GM20431 (cell line): ENCODE data around the gene FAM171A1.
"Not testable (repeated sequence)": the region's sequence is repeated elsewhere in the genome, so short reads cannot be mapped to it uniquely, and the experiment has no call there.

Experiments used
- in situ Hi-C: fragments of 300-500 bp; cut with MseI, MboI; formaldehyde crosslinking; loops from one replicate; pipeline ENCODE4 v1.15.0; 2020; ENCODE audit warnings: low sequenced_read_pairs; ENCODE audit not compliant: unreplicated experiment

FAM171A1 gene

DNA sequence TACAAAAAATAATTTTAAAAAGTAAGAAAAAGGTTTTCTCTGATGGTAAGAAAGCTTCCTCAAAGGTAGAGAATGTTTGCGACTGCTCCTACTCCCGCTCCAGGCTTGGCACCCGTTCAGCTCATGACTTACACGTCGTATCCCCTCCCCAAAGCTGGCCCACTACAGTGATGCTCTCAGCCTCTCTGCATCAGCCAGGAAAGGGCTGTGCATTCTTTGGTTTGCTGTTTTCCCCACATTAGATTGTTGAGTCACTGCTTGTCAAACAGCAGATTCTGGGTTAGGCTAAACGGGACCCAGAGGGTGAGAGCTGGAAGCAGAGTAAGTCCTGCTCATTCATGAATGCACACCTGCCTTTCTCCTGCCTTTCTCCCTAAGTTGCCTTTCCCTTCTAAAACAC is 147.9 kb downstream of the FAM171A1 start:
- in situ Hi-C loops: no loop called here

DNA sequence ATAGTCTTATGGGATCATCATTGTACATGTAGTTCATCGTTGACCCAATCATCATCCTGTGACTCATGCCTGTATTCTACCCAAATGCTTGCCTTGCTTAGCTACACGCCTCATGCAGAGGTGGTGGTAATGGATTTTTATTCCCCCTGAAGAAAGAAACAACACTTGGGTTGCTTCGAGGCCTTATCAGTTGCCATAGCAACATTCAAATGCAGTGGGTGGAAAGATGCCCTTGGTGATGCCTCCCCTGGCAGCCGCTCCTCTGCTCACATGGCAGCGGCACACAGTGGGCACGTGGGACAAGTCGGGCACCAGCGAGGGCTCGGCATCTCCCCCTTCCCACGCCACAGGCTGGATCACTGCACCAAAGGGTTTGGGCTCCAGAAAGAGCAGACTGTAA is 148.6 kb downstream of the FAM171A1 start:
- in situ Hi-C loops: no loop called here

DNA sequence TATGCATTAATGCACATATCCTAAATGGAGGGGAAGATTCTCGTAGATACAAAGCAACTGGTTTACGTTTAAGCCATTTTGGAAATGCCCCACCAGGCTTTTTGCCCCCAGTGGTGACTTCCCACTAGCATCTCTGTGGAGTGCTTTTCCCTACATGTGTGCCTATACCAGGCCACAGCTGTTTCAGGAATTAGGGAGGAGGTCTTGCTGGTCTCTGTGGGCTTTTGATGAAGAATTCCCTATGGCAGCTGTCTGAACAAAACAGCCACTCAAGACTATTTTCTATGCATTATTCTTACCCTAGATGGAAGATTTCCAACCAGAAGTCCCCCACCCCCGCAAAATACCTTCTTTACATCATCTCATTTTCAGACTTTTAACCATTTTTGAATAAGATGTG is 150.6 kb downstream of the FAM171A1 start:
- in situ Hi-C loops: no loop called here

DNA sequence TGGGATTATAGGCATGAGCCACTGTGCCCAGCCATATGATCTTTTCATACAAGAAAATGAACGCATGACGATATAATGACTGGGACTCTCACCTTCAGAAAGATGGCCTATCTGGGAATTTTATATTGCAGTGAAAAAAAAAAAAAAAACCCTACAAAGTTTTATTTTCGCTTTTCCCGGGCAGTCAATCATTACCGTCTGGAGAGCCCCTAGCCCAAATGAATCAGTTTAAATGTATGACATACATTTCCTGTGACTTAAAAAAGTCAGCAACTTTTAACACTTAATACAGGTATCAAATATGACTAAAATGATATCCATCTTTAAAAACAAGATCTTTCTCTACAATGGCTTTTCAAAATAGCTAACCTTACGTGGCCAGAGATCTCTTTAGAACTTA is 154.4 kb downstream of the FAM171A1 start:
- in situ Hi-C loops: no loop called here

DNA sequence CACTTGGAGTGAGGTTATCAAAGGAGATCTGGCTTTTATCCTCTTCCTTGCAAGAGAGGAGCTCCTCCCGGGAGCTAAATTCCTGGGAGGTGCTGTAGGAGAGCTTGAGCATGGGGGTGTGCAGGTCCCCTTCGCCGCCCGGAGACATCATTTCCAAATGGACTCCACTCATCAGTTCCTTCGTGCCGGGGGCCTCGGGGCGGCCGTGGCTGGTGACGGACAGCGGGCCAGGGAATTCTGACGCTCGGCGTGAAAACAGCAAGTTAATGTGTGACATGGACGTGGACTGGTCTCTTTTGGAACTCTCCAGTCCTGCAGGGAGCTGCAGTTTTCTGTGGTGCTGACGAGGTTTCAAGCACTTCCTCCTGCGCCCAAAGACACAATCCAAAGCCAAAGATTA is 156.9 kb downstream of the FAM171A1 start:
- in situ Hi-C loops: no loop called here

DNA sequence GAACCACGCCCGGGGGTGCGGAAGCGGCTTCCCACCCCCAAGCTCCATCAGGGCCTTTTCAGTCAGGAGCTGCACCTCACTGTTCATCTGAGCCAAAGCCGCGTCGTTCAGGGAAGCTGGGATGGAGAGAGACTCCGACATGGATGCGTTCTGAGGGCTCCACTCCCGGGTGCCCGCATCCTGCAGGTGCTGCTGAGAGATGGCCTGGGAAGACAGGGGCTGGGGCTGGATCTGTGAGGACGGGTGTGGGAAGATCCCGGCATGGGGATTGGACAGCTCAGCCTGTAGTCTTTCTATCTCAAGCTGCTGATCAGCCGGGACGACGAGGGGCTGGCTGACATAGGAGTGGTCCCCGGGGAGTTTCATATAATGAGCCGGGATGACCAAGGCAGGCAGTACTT is 157.6 kb downstream of the FAM171A1 start:
- in situ Hi-C loops: no loop called here

DNA sequence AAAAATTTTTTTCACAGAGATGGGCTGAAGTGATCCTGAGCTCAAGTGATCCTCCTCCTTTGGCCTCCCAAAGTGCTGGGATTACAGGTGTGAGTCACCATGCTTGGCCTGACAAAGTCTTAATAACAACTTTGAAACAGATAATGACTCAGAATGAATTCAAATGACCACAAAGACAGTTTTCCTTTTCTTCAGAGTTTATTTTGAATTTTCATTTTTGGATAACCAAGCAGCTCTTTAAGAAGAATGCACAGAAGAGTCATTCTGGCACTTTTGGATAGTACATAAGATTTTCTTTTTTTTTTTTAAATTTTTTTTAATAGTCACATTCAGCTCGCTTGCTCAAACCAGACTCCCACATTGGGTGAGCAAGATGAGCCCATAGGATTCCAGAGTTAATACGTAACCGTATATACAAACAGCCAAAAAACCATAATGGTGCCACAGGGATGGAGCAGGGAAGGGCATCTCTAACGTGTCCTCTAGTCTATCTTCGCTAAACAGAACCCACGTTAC is 159.6 kb downstream of the FAM171A1 start:
- in situ Hi-C loops: no loop called here

DNA sequence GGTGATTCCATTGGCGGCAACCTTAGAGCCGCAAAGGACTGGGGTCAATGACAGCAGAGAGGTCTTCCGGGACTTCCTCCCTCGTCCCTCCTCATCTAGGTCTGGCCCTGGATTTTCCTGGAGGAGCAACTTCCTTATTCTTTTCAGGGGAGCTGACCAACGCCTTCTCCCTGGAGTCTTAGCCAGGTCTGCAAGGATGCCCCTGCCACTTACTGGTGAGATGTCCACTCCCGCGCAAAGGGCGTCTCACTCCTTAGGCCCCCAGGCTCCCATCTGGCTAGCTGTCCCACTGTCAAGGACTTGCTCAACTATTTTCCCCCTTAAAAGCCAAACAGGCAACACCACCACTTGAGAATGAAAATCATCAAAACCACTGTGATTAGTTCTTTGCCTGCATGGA is 160.6 kb downstream of the FAM171A1 start:
- in situ Hi-C loops: no loop called here

DNA sequence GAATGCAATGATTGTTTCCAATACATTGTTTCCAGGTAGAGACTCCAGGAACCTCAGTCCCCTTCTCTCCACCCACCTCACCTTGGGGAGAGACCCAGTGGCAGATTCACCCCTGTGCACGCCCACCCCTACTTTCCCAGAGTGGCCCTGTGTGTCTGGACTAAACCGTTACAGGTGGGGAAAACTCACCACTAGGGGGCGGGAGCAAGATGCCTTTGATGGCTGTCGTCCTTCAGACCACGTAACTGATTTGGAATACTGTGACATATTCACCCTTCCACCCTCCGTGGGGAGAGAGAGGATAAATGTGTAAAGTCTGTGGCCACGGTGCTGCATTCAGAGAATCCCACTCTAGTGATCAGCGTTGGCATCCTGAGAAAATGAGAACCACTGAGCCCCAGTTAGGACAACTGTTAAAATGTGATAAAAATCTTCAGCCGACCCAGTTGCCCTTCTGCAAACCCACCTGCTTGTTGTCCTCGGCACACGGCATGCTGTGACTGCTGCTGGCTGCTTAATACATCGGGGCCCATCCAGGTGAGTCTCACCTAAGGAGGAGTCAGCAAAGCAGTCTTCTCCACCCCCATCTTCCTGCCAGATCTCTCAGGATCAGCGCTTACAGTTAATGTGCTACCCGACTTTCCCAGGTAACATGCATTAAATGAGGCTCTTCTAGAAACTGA is 161.1 kb downstream of the FAM171A1 start:
- in situ Hi-C loops: no loop called here

DNA sequence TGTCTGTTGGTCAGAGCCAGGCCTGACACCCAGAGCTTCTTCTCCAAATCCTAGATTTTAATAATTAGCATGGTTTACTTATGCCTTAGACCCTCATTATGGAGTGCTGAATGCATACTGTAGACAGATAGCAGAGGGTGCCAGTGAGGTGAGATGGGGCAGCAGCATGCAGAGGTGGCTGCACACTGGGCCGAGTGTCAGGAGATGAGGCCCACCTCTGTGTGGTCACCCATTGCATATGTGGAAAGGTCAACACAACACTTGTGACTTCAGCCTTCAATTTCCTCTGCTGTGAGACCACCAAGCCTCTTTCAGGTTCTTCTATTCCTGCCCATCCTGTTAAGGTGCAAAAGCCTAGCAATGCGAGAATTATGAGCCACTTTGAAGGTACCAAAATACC is 162.9 kb downstream of the FAM171A1 start:
- in situ Hi-C loops: no loop called here

DNA sequence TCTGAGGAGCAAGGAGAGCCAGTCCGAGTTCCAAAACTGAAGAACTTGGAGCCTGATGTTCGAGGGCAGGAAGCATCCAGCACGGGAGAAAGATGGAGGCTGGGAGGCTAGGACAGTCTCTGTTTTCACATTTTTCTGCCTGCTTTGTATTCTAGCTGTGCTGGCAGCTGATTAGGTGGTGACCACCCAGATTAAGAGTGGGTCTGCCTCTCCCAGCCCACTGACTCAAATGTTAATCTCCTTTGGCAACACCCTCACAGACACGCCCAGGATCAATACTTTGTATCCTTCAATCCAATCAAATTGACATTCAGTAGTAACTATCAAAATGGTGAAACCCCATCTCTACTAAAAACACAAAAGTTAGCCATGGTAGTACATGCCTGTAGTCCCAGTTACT is 163.7 kb downstream of the FAM171A1 start:
- in situ Hi-C loops: not testable (repeated sequence)

DNA sequence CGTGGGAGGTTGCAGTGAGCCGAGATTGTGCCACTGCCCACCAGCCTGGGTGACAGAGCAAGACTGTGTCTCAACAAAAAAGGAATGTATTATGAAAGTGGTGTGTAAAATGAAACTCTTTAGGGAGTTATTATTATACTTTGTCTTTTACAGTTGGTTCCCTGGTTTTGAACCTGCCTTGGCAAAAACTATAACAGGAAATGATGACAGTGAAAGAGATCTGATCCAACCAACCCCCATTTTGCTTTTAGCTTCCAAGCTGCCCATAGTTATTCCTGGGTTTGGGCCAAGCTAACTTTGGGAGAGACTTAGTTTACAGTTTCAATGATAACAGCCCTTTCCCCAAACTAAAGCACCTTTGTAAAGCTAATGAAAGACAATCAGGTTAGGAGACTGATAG is 168.4 kb downstream of the FAM171A1 start:
- in situ Hi-C loops: no loop called here

DNA sequence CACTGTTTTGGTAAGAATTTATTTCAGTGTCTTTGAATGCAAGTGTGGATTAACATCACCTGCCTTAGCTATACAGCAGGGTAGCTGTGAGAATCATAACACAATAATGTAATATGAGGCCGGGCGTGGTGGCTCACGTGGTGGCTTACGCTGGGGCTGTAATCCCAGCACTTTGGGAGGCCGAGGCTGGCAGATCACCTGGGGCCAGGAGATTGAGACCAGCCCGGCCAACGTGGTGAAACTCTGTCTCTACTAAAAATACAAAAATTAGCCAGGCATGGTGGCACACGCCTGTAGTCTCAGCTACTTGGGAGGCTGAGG is 168.8 kb downstream of the FAM171A1 start:
- in situ Hi-C loops: not testable (repeated sequence)

DNA sequence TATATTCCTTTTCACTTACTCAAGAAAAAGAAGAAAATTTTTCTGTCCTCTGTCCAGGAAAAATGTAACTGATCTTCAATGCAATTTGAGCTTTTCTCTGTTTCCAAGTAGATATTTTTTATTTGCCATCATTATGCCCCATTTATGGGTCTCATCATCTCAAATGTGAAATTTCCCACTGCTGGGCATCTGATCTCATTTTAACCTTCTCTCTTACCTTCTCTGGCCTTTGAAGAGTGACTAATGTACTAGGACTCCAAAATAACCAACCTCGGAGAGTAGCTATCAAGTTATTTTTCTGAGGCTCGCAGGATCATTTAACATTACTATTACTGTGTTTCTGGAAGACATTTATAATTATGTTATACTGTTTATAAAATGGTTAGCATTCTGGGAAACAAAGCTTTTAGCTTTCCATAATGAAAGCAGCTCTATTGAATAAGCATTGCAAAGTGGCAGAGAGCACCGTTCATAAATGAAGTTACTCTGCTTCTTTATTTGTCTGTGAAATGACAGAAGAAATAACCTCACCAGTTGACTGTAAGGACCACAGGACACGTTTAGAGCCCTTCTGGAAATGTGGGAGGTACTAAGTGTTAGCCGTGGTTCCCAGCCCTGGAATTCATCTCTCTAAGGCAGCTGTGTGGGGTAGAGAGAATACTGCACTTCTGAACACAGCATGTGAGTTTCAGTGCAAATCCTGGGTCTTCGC is 169.3 kb downstream of the FAM171A1 start:
- in situ Hi-C loops: no loop called here

DNA sequence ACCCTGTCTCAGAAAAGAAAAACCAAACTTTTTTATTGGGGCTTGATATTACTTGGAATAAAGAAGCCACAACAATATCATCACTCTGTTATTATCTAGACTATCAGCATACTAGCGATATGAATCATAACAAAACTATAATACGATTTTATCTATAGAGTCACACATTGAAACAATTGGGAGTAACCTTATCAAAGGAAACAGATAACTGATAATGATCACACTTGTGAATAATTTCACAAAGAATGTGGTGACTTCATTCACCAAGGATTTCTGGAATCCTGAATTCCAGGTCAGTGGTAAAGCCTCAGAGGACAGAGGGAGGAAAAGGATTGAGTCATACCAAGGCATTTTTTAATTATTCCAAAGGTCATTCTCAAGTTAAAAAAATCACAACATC is 170.5 kb downstream of the FAM171A1 start:
- in situ Hi-C loops: no loop called here

DNA sequence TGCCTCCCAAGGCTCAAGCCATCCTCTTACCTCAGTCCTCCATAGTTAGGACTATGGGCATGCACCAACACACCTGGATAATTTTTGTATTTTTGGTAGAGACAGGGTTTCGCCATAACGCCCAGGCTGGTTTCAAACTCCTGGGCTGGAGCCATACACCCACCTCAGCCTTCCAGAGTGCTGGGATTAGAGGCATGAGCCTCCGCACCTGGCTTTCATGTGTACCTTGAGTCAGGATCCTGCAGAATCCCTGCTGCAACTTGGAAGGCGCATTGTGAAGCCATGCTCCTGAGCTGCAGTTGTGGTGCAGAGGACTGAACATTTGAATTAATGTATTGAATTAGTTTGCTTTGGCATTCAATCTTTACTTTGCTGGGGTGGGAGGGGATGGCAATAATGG is 173.2 kb downstream of the FAM171A1 start:
- in situ Hi-C loops: no loop called here

DNA sequence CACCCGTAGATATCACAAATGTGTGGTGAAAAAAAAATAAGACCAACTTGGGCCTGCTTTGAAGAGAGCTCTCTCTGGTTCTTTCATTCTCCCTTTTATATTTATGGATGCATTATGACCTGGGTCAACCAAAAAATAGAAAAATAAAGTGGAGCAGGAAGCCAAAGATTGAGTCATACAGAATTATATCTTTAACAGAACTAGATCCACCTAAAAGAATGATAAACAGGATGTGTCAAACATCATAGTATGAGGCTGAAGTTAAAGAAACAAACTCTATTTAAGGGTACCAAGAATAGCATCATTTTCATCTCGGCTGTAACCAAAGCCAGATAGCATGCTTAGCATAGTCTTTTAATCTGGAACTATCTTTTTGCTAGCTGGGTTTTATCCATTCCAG is 173.8 kb downstream of the FAM171A1 start:
- in situ Hi-C loops: no loop called here

DNA sequence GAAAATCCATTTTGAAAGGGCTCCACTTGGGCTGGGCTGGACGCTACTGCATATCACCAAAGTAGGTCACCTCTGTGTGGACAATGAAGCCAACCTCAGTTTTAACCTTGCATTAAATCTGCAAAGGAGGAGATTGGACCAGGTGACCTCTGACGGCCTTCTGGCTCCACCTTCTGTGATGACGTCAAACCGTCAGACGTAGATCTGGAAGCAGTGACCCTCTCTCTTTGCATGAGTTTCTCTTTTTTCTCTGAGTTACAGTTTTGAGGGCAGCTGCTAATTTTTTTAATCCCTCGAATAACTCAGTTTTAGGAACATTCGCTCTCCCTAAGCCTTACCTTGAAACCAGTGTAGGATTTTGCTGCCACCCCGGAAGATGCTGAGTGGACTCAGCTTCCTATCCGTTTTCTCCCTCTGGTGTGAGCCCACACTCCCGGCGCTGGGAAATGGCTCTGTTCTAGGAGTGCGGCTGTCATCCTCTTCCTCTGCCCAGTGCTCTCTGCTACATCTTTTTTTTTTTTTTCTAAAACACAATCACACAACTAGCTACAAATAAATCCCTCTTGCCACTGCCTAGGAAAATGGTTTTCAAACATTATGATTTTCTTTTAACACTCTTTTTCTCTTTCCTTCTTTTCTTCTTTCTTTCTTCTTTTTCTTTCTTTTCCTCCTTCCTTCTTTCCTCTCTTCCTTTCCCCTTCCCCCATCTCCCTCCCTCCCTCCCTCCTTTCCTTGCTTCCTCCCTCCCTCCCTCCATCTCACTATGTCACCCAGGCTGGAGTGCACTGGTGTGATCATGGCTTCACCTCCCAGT is 174.9 kb downstream of the FAM171A1 start:
- in situ Hi-C loops: no loop called here

DNA sequence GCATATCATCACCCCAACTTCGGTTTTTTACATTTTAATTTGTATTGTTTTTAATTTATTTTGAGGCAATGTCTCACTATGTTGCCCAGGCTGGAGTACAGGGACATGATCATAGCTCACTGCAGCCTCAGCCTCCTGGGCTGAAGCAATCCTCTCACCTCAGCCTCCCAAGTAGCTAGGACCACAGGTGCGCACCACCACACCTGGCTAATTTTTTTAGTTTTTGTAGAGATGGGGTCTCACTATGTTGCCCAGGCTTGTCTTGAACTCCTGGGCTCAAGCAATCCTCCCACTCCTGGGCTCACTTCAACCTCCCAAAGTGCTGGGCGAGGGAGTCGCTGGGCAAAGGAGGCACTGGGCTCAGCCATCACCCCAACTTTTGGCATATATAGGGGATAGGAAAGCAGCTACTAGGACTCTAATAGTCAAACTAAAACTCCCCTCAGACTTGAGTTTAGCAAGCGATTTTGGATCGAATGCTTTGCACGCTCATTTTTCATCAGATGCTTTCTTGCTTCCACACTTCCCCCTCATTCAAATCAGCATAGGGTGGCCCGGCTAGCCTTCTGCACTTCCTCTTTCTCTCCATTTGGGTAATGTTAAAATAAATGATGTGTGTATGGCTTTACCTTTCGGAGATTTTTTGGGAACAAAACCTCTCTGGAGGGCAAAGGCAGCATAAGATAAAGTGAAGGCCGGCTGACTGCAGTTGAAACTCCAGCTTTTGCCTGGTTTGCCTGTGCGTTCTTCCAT is 181.8 kb downstream of the FAM171A1 start:
- in situ Hi-C loops: no loop called here

DNA sequence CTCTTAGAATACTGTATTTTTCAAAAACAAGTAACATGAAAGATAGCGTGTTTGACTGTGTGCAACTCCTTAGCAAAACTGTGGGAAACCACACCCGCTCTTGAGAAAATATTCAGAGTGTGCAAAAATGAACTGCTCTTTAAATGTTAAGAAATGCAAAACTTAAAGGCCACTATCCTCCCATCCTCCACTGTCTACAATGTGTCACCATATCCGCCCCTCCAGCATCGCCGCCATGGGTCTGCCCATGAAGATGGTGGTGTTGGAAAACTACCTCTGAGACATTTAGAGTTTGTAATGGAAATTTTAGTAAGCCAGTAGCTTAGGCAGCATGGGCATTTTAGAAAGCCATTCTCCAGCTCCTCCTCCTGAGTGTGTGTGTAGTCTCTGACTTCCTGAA is 182.5 kb downstream of the FAM171A1 start:
- in situ Hi-C loops: no loop called here
